Osteoblast (primary cell): ENCODE results near the gene MYH3. TPM values are rescaled to one million over a fixed set of nuclear protein-coding genes. Genes with fewer than 3 reads are reported as not detected.

Experiments
- DNase-seq: peaks from one replicate; pipeline ENCODE4 v3.0.0; 2011; ENCODE audit warnings: low spot score, mixed read lengths; ENCODE audit not compliant: insufficient read length; ENCODE audit errors: missing footprints
- H2AFZ ChIP-seq: 2 replicates; pipeline ENCODE4 v1.6.0; 2011; ENCODE audit warnings: mild to moderate bottlenecking, low read length
- H3K27ac ChIP-seq: 2 replicates; pipeline ENCODE4 v1.5.1; 2011; ENCODE audit warnings: mild to moderate bottlenecking, low read depth, low read length, moderate library complexity
- H3K27me3 ChIP-seq: 2 replicates; pipeline ENCODE4 v1.6.0; 2012; ENCODE audit warnings: mild to moderate bottlenecking, control low read depth, inconsistent platforms, low read length, moderate library complexity; ENCODE audit not compliant: insufficient read depth
- H3K36me3 ChIP-seq: 2 replicates; pipeline ENCODE4 v1.5.1; 2011; ENCODE audit warnings: mild to moderate bottlenecking, low read length, control low read depth, moderate library complexity; ENCODE audit not compliant: insufficient read depth
- H3K4me1 ChIP-seq: 2 replicates; pipeline ENCODE4 v1.5.1; 2011; ENCODE audit warnings: mild to moderate bottlenecking, low read length, control low read depth, moderate library complexity; ENCODE audit not compliant: insufficient read depth
- H3K4me2 ChIP-seq: 2 replicates; pipeline ENCODE4 v1.6.0; 2011; ENCODE audit warnings: mild to moderate bottlenecking, low read length; ENCODE audit not compliant: insufficient read depth
- H3K4me3 ChIP-seq: fragments of 200-600 bp; sonication (generic); 3 replicates; pipeline ENCODE4 v1.5.1; 2012; ENCODE audit warnings: mild to moderate bottlenecking, low read length, inconsistent platforms; ENCODE audit not compliant: insufficient read depth
- H3K79me2 ChIP-seq: 2 replicates; pipeline ENCODE4 v1.6.0; 2012; ENCODE audit warnings: mild to moderate bottlenecking, low read length, control low read depth, inconsistent platforms; ENCODE audit not compliant: insufficient read depth
- H3K9me3 ChIP-seq: 2 replicates; pipeline ENCODE4 v1.5.1; 2011; ENCODE audit warnings: low read depth, low read length, control low read depth
- H4K20me1 ChIP-seq: 2 replicates; pipeline ENCODE4 v1.6.0; 2012; ENCODE audit warnings: mild to moderate bottlenecking, low read length, control low read depth; ENCODE audit not compliant: insufficient read depth
- total RNA-seq: library from RNA; depleted of rRNA; stranded (reverse); fragments of >200 nt; gene quantifications from 2 replicates; pipeline ENCODE4 v1.2.3, GENCODE V29; 2012
- TF ChIP-seq, protein P1 (sequence below): IDR thresholded peaks from 2 replicates; pipeline ENCODE4 v1.5.1; 2011; ENCODE audit warnings: mild to moderate bottlenecking, low read depth, low read length, moderate library complexity; ENCODE audit errors: extremely low read depth

The MYH3 gene
- total RNA-seq, 1 donor, result 1.8 TPM

DNA sequence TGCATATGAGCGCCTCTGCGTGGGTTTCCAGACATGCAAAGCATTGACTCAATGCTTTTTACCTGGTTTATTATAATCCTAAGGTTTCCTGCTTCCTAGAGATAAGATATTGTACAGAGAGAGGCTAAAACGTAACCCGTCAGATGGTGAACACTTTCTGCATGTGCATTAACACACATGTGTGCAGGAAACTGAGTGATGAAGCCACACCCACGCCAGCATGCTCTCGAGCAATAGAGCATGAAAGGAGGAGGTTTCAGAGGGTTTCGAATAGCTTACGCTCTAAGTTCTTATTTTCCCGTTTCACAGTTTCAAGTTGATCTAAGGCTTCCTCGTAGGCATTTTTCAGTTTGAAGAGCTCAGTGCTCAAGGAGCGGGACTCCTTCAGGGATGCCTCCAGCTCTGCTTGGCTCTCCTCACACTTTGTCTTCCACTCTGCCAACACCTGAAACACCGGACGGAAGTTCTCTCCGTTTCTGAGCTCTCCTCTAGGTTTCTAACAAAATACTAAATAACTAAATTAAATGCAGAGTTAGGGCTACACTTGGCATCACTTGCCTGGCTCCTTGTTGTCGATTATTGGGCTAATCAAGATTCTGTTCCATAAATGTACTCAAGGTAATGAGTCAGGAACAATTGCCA is 23.2 kb downstream of the MYH3 start:
- no peaks in the 10 kb centered on the region for H3K79me2 ChIP-seq
- no peak overlapping the region for H3K4me2 ChIP-seq
- H4K20me1 ChIP-seq, result no peaks in the 10 kb centered on the region
- H3K27ac ChIP-seq, result no peak overlapping the region
- no peak overlapping the region for H3K4me3 ChIP-seq
- H2AFZ ChIP-seq, result no peak overlapping the region
- H3K36me3 ChIP-seq, result no peaks in the 10 kb centered on the region
- TF ChIP-seq, protein P1, sequence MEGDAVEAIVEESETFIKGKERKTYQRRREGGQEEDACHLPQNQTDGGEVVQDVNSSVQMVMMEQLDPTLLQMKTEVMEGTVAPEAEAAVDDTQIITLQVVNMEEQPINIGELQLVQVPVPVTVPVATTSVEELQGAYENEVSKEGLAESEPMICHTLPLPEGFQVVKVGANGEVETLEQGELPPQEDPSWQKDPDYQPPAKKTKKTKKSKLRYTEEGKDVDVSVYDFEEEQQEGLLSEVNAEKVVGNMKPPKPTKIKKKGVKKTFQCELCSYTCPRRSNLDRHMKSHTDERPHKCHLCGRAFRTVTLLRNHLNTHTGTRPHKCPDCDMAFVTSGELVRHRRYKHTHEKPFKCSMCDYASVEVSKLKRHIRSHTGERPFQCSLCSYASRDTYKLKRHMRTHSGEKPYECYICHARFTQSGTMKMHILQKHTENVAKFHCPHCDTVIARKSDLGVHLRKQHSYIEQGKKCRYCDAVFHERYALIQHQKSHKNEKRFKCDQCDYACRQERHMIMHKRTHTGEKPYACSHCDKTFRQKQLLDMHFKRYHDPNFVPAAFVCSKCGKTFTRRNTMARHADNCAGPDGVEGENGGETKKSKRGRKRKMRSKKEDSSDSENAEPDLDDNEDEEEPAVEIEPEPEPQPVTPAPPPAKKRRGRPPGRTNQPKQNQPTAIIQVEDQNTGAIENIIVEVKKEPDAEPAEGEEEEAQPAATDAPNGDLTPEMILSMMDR, result no peak
- no peaks in the 10 kb centered on the region for H3K4me1 ChIP-seq
- DNase-seq, result no peak
- H3K9me3 ChIP-seq, result no peaks in the 10 kb centered on the region
- H3K27me3 ChIP-seq, result no peaks in the 10 kb centered on the region

DNA sequence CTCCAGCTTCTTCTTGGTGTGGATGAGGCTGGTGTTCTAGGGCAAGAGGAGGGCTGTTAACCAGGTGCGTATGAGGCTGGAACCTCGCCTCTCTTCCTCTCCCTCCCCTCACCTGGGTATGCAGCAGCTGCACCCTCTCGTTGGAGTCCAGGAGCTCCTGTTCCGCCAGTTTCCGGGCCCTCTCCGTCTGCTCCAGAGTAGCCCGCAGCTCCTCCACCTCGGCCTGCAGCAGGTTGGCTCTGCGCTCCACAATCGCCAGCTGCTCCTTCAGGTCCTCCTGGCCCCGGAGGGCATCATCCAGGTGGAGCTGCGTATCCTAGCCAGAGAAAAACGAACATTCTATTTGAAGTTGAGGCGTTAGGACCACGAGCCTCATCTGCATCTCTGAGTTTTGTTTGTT is 25.4 kb downstream of the MYH3 start:
- no peaks in the 10 kb centered on the region for H3K27me3 ChIP-seq
- no peaks in the 10 kb centered on the region for H3K9me3 ChIP-seq
- H3K36me3 ChIP-seq, result no peaks in the 10 kb centered on the region
- DNase-seq, result no peak
- H4K20me1 ChIP-seq, result no peaks in the 10 kb centered on the region
- TF ChIP-seq, protein P1, result no peak
- H3K4me1 ChIP-seq, result no peaks in the 10 kb centered on the region
- H3K27ac ChIP-seq, result no peak overlapping the region
- H3K4me2 ChIP-seq, result no peak overlapping the region
- H3K79me2 ChIP-seq, result no peaks in the 10 kb centered on the region
- no peak overlapping the region for H2AFZ ChIP-seq
- H3K4me3 ChIP-seq, result no peak overlapping the region

DNA sequence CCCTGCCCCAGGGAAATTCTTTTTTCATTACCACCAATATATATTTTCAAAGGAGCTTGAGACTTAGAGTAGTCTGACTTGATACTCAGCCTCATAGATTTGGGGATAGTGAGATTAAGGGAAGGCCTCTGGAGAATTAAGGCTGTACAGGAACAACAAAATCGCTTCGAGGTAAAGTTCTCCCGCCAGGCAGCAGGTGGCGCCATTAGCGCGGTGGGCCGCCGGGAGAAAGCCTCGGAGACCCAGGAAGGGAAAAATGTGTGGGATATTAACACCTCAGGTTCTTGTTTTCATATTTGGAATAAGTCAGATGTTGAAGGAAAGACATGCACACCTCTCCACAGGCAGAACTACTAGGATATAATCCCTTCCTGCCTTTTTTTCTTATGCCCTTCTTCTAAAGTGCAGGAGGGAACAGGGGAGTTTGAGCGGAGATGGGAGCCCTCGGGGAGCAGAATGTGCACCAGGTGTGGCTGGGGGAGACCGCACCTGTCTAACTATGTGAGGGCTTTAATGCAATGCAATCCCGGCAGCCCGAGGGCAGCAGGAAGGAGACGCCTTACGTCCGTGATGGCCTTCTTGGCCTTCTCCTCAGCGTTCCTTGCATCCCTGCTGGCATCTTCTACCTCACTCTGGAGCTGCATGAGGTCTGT is 25.9 kb downstream of the MYH3 start:
- H4K20me1 ChIP-seq, result no peaks in the 10 kb centered on the region
- DNase-seq, result peak; percentile 90
- H3K36me3 ChIP-seq, result no peaks in the 10 kb centered on the region
- H3K27ac ChIP-seq, result no peak overlapping the region
- H3K4me3 ChIP-seq, result no peak overlapping the region
- TF ChIP-seq, protein P1, result peak; percentile 93
- H3K4me2 ChIP-seq, result no peak overlapping the region
- H2AFZ ChIP-seq, result peak overlapping the region; percentile 2
- H3K79me2 ChIP-seq, result no peaks in the 10 kb centered on the region
- no peaks in the 10 kb centered on the region for H3K4me1 ChIP-seq
- no peaks in the 10 kb centered on the region for H3K9me3 ChIP-seq
- H3K27me3 ChIP-seq, result no peaks in the 10 kb centered on the region

DNA sequence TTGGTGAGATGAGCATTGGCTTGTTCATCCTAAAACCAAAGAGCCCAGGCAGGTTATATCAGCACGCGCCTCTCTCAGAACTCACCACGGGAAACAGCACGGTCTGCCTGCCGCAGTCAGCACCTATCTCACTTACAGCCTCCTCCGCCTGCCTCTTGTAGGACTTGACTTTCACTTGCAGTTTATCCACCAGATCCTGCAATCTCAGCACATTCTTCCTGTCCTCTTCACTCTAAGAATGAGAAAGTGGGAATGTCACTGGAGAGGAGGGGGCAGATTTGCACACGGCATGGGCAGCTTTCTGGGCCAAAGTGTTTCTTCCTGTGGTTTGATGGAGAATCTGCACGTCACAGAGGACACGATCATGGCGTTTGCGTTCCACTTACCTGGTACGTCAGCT is 27.4 kb downstream of the MYH3 start:
- no peaks in the 10 kb centered on the region for H3K4me1 ChIP-seq
- no peak overlapping the region for H3K27ac ChIP-seq
- no peak overlapping the region for H3K4me3 ChIP-seq
- no peaks in the 10 kb centered on the region for H4K20me1 ChIP-seq
- no peak overlapping the region for H2AFZ ChIP-seq
- TF ChIP-seq, protein P1, result no peak
- DNase-seq, result no peak
- H3K79me2 ChIP-seq, result no peaks in the 10 kb centered on the region
- H3K36me3 ChIP-seq, result no peaks in the 10 kb centered on the region
- no peak overlapping the region for H3K4me2 ChIP-seq
- H3K9me3 ChIP-seq, result no peaks in the 10 kb centered on the region
- no peaks in the 10 kb centered on the region for H3K27me3 ChIP-seq
